Neuron (in vitro differentiated cells): ENCODE measurements around the gene CRYBB1.

ENCODE experiments used
- H2AFZ ChIP-seq: one replicate; pipeline ENCODE4 v1.6.1; 2013; ENCODE audit warnings: low read depth, mild to moderate bottlenecking, inconsistent platforms, low read length, moderate library complexity
- H3K27me3 ChIP-seq: one replicate; pipeline ENCODE4 v1.6.1; 2013; ENCODE audit warnings: low read length; ENCODE audit not compliant: insufficient read depth
- H3K36me3 ChIP-seq: one replicate; pipeline ENCODE4 v1.6.1; 2013; ENCODE audit warnings: low read length; ENCODE audit not compliant: insufficient read depth
- H3K4me1 ChIP-seq: one replicate; pipeline ENCODE4 v1.6.1; 2013; ENCODE audit warnings: low read length; ENCODE audit not compliant: insufficient read depth
- H3K4me3 ChIP-seq: 2 replicates; pipeline ENCODE4 v1.5.1; 2013; ENCODE audit warnings: mild to moderate bottlenecking, low read length, moderate library complexity
- H3K9me3 ChIP-seq: one replicate; pipeline ENCODE4 v1.6.1; 2013; ENCODE audit warnings: low read length

The CRYBB1 gene

GRCh38 chr22:26610996-26611395 is 6.8 kb downstream of the CRYBB1 start:
- Histone ChIP-seq H3K4me1 (peaks cover 13% of the 10 kb centered on the region), H3K9me3 (no peaks in the 10 kb centered on the region), H3K36me3 (no peaks in the 10 kb centered on the region), H3K4me3 (no peak overlapping the region), H2AFZ (no peak overlapping the region), H3K27me3 (no peaks in the 10 kb centered on the region)

- H3K4me3 ChIP-seq, result no peak overlapping the region
- H3K9me3 ChIP-seq, result no peaks in the 10 kb centered on the region
- H2AFZ ChIP-seq, result no peak overlapping the region
- H3K36me3 ChIP-seq, result no peaks in the 10 kb centered on the region
- no peaks in the 10 kb centered on the region for H3K27me3 ChIP-seq
- H3K4me1 ChIP-seq, result peaks cover 13% of the 10 kb centered on the region
Observed at GRCh38 chr22:26610072-26610958, 7.5 kb downstream of the CRYBB1 start.

GRCh38 chr22:26609287-26609686 is 8.5 kb downstream of the CRYBB1 start:
- Histone ChIP-seq H3K9me3 (no peaks in the 10 kb centered on the region), H2AFZ (no peak overlapping the region), H3K4me1 (peaks cover 5% of the 10 kb centered on the region), H3K4me3 (no peak overlapping the region), H3K36me3 (no peaks in the 10 kb centered on the region), H3K27me3 (no peaks in the 10 kb centered on the region)

GRCh38 chr22:26608129-26608528 is 9.7 kb downstream of the CRYBB1 start:
- Histone ChIP-seq H3K4me3 (no peak overlapping the region), H3K36me3 (no peaks in the 10 kb centered on the region), H3K27me3 (no peaks in the 10 kb centered on the region), H3K4me1 (no peaks in the 10 kb centered on the region), H2AFZ (no peak overlapping the region), H3K9me3 (no peaks in the 10 kb centered on the region)

GRCh38 chr22:26606611-26607010 is 11.2 kb downstream of the CRYBB1 start:
- no peaks in the 10 kb centered on the region for H3K9me3 ChIP-seq
- no peaks in the 10 kb centered on the region for H3K36me3 ChIP-seq
- H3K27me3 ChIP-seq, result no peaks in the 10 kb centered on the region
- no peaks in the 10 kb centered on the region for H3K4me1 ChIP-seq
- no peak overlapping the region for H2AFZ ChIP-seq
- no peak overlapping the region for H3K4me3 ChIP-seq

- Histone ChIP-seq H3K9me3 (no peaks in the 10 kb centered on the region), H3K4me3 (no peak overlapping the region), H3K27me3 (no peaks in the 10 kb centered on the region), H3K4me1 (no peaks in the 10 kb centered on the region), H3K36me3 (no peaks in the 10 kb centered on the region), H2AFZ (no peak overlapping the region)
Observed at GRCh38 chr22:26604368-26604767, 13.5 kb downstream of the CRYBB1 start.

- Histone ChIP-seq H3K4me3 (no peak overlapping the region), H3K36me3 (no peaks in the 10 kb centered on the region), H3K27me3 (no peaks in the 10 kb centered on the region), H3K4me1 (no peaks in the 10 kb centered on the region), H2AFZ (no peak overlapping the region), H3K9me3 (no peaks in the 10 kb centered on the region)
Observed at GRCh38 chr22:26602127-26602526, 15.7 kb downstream of the CRYBB1 start.

GRCh38 chr22:26601726-26602125 is 16.1 kb downstream of the CRYBB1 start:
- no peaks in the 10 kb centered on the region for H3K9me3 ChIP-seq
- H3K27me3 ChIP-seq, result no peaks in the 10 kb centered on the region
- no peak overlapping the region for H2AFZ ChIP-seq
- no peak overlapping the region for H3K4me3 ChIP-seq
- H3K4me1 ChIP-seq, result no peaks in the 10 kb centered on the region
- H3K36me3 ChIP-seq, result no peaks in the 10 kb centered on the region

GRCh38 chr22:26599505-26599904 is 18.3 kb downstream of the CRYBB1 start:
- no peaks in the 10 kb centered on the region for H3K4me1 ChIP-seq
- no peaks in the 10 kb centered on the region for H3K27me3 ChIP-seq
- no peak overlapping the region for H3K4me3 ChIP-seq
- no peak overlapping the region for H2AFZ ChIP-seq
- H3K36me3 ChIP-seq, result no peaks in the 10 kb centered on the region
- no peaks in the 10 kb centered on the region for H3K9me3 ChIP-seq

- H3K36me3 ChIP-seq, result no peaks in the 10 kb centered on the region
- no peaks in the 10 kb centered on the region for H3K9me3 ChIP-seq
- no peak overlapping the region for H2AFZ ChIP-seq
- H3K4me3 ChIP-seq, result no peak overlapping the region
- H3K4me1 ChIP-seq, result no peaks in the 10 kb centered on the region
- no peaks in the 10 kb centered on the region for H3K27me3 ChIP-seq
Observed at GRCh38 chr22:26597480-26597879, 20.3 kb downstream of the CRYBB1 start.

GRCh38 chr22:26597026-26597425 is 20.8 kb downstream of the CRYBB1 start:
- Histone ChIP-seq H3K36me3 (no peaks in the 10 kb centered on the region), H2AFZ (no peak overlapping the region), H3K4me3 (no peak overlapping the region), H3K9me3 (no peaks in the 10 kb centered on the region), H3K4me1 (no peaks in the 10 kb centered on the region), H3K27me3 (no peaks in the 10 kb centered on the region)

- Histone ChIP-seq H3K36me3 (no peaks in the 10 kb centered on the region), H3K4me3 (no peak overlapping the region), H3K9me3 (no peaks in the 10 kb centered on the region), H2AFZ (no peak overlapping the region), H3K27me3 (no peaks in the 10 kb centered on the region), H3K4me1 (peaks cover 8% of the 10 kb centered on the region)
Observed at GRCh38 chr22:26593763-26594162, 24.1 kb downstream of the CRYBB1 start.

GRCh38 chr22:26592421-26592891 is 25.4 kb downstream of the CRYBB1 start:
- Histone ChIP-seq H3K27me3 (no peaks in the 10 kb centered on the region), H3K4me1 (peaks cover 8% of the 10 kb centered on the region), H3K36me3 (no peaks in the 10 kb centered on the region), H2AFZ (no peak overlapping the region), H3K9me3 (no peaks in the 10 kb centered on the region), H3K4me3 (no peak overlapping the region)
